GM21515 (cell line): ENCODE measurements around the gene IGSF6.
"Not testable (repeated sequence)": the region's sequence is repeated elsewhere in the genome, so short reads cannot be mapped to it uniquely, and the experiment has no call there.

Experiments
- ATAC-seq: cut with Tn5 transposase; IDR thresholded peaks from one replicate; pipeline ENCODE4 v1.9.1; 2021; ENCODE audit not compliant: unreplicated experiment

The IGSF6 gene

DNA sequence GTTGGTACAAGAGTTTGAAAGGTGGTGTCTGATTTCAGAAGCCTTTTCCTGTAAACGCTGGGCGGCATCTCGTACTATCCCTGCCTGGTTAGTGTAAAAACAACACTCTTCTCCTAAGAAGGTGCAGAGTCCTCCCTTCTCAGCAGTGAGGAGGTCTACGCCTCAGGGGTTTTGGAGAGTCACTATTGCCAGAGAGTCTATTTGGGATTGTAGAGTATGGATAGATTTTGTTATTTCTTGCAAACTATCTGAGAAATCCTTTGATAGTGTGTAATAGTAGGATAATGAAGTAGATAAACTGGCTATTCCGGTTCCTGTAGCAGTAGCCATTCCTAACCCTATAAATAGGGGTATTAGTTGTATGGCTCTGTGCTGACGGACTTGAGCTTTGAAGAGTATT lies 21.5 kb downstream of the IGSF6 start:
- ATAC-seq: not testable (repeated sequence)

DNA sequence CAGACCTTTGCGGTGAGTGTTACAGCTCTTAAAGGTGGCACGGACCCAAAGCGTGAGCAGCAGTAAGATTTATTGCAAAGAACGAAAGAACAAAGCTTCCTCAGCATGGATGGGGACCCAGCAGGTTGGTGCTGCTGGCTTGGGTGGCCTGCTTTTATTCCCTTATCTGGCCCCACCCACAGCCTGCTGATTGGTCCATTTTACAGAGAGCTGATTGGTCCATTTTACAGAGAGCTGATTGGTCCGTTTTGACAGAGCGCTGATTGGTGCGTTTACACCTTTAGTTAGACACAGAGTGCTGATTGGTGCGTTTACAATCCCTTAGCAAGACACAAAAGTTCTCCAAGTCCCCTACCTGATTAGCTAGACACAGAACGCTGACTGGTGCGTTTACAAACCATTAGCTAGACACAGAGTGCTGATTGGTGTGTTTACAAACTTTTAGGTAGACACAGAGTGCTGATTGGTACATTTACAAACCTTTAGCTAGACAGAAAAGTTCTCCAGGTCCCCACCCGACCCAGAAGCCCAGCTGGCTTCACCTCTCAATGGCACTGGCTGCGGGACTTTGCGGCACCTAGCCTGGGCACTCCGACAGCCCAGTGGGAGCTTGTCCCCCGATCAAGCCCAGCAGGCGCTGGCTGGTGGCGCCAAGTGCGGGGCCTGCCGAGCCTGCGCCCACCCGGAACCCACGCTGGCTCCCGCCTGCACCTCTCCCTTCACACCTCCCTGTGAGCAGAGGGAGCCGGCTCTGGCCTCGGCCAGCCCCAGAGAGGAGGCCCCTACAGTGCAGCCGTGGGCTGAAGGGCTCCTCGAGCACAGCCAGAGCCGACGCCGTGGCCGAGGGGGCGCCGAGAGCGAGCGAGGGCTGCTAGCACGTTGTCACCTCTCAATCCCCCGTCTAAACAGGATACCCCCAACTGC lies 22.5 kb downstream of the IGSF6 start:
- ATAC-seq: not testable (repeated sequence)

- ATAC-seq: no peak
These were observed 23.6 kb downstream of the IGSF6 start for GRCh38 chr16:21628772-21629171.

DNA sequence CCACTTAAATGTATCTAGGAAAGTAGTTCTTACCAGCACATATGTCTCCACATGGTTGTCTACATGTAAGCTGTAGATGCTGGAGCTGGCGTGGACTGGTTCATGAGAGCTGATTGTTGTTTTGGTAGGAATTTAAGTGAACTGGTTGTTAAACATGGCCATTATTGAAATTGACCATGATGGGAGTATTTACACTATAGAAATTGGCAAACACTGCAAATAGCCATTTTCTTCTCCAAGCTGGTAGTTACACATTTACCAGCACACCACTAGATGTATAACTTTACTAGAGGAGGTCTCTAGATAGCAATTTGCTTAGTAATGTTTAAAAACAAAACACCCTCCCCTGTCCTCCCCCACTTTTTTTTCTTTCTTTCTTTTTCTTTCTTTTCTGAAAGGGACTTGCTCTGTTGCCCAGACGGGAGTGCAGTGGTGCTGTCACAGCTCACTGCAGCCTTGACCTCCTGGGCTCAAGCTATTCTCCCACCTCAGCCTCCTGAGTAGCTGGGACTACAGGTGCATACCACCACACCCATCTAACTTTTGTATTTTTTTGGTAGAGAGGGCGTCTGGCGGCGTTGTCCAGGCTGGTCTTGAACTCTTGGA lies 24.2 kb downstream of the IGSF6 start:
- ATAC-seq: no peak

GRCh38 chr16:21626659-21627277 lies 25.6 kb downstream of the IGSF6 start:
- ATAC-seq: no peak

- no peak for ATAC-seq
These were observed 27.4 kb downstream of the IGSF6 start for GRCh38 chr16:21625026-21625425.

GRCh38 chr16:21622545-21622944 lies 29.9 kb downstream of the IGSF6 start:
- ATAC-seq: no peak

DNA sequence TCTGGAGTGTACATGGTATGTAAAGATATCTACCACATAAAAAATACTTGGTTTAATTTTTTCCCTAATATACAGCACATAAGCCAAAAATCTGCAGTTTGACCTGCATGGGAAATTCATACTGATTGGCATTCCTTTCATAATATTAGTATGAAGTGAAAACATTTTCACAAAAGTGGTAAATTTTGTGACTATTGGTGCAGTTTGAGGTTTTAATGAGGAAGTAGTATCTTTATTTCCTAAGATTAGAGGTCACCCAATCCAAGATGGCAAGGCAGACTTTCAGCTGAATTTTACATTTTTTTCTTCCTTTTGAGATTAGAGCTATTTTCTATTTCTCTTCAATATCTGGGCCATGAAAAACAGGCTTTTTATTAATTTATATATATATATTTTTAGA lies 31.8 kb downstream of the IGSF6 start:
- no peak for ATAC-seq

DNA sequence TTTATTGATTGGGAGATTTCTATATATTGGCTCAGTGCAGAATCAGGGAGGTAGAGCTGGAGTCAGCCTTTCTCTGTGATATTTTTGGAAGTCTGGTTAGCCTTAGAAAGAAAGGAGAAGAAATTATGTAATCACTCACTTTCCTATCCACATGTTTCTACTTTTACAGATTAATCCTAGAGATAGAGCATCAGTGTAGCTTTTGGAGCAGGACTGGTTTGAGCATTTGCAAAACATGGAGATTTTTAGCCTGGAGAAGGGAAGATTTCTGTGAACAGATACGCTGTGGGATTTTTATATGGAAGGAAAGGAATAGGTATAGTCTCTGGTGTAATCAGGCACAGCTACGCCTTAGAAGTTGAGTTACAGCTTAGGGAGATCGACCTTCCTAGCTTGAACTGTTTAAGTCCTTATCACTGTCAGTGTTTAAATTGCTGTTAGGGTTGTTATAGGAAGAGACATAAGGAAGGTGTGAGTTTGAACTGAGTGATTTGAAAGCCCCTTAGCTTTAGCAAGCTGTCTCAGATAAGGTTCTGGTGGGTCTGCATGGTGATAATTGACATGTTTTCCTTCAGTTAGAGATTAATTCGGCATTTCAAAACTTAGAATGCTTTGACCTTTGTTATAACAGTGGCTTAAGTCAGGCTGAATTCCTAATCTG lies 32.5 kb downstream of the IGSF6 start:
- no peak for ATAC-seq

DNA sequence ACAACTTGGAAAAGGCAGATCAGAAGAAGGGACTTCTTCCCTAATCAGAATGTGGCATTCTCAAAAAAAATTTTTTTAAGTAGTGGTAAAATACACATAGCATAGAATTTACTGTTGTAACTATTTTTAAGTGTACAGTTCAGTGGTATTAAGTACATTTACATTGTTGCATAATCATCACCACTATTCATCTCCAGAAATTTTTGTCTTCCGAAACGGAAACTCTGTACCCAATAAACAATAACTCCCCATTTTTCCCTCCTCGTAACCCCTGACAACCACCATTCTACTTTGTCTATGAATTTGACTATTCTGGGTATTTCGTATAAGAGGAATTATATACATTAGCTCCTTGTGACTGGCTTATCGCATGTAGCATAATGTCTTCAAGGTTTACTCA lies 34.1 kb downstream of the IGSF6 start:
- ATAC-seq: no peak

- ATAC-seq: no peak
These were observed 34.8 kb downstream of the IGSF6 start for GRCh38 chr16:21617607-21618006.

DNA sequence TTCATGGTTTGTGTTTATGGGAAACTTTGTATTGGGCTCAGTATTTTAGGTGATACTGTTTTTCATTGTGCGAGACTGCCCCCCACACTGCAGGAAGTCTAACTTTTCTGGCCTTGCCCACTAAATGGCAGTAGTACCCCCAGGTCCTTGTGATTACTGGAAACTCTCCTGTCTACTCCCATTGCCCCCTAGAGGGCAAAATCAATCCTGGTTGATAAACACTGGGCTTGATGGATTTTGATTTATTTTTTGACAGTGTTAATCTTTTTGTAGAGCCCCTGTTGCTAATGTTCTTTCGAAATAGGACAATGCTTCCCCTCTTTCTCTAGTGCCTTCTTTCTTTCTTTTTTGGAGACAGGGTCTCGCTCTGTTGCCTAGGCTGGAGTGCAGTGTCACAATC lies 37.5 kb downstream of the IGSF6 start:
- ATAC-seq: no peak

GRCh38 chr16:21613781-21614180 lies 38.6 kb downstream of the IGSF6 start:
- no peak for ATAC-seq

DNA sequence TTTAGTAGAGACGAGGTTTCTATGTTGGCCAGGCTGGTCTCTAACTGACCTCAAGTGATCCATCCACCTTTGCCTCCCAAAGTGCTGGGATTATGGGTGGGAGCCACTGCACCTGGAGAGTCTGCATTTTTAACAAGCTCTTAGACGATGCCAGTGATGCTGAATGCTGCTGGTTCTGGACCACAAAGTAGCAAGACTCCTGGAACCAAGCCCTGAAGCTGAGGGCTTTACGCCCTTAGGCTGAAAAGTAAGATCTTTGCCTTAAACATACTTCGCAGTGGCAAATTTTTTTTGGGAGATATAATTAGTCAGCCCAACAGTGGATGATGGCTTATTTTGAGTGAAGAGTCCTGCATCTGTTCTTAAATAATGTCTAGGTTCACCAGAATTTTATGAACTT lies 39.0 kb downstream of the IGSF6 start:
- ATAC-seq: no peak

GRCh38 chr16:21611556-21612384 lies 40.6 kb downstream of the IGSF6 start:
- ATAC-seq: no peak

DNA sequence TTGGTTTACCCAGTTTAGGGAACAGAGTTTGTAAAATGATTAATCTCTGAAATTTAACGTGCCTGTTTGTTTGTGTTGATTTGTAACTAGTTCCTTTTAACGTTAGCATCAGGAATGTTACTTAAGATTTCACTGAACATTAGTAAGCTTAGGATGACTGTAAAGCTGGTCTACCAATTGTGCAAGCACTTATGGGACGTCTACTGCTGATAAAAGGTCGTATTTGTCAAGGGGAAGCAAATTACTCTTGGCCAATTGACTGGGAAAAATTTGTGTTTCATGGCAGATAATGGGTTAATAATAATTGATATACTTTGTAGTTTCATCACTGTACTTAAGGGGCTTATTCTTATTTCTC lies 41.2 kb downstream of the IGSF6 start:
- no peak for ATAC-seq

GRCh38 chr16:21610766-21611165 lies 41.6 kb downstream of the IGSF6 start:
- ATAC-seq: no peak

DNA sequence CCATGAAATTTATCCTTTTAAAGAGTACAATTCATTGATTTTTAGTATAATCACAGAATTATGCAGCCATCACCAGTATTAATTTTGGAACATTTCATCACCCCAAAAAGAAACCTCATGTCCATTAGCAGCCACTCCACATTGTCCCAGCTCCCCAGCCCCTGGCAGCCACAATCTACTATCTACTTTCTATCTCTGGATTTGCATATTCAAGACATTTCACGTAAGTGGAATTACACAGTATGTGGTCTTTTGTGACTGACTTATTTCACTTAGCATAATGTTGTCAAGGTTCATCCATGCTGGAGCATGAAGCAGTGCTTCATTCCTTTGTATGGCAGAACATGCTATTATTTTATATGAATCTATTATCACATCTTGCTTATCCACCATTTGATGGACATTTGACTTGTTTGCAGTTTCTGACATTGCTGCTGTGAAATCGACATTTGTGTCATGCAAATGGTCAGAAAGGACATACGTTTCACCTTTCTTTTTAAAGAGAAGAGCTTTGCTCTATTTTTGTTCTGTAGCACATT lies 42.3 kb downstream of the IGSF6 start:
- ATAC-seq: no peak

DNA sequence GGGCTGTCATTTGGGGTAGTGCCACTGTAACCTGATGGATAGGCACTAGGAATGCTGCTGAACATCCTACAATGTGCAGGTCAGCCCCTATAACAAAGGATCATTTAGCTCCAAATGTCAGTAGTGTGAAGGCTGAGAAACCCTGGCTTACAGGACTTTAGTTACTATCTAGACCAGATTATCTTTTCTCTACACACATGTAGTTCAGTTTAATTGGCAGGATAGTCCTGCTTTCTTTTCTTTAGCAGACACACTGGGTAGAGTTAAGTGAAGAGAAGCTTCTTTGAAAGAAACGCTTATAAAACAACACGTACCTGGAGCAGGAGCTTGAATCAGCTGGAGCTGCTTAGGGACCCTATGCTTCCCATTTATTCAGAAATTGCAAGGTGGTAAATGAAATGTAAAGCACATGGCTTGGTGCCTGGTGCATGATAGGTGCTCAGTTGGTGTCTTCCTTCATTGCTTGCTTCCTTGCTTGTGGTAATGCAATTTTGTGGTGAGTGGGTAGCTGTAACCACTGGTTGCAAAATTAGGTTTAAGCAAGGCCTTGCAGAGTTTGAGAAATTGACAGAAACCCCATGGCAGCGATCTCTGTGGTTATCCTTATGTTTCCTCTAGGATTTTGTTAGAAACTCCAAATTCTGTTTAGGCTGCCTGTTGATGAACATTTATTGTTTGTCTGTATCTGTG lies 43.6 kb downstream of the IGSF6 start:
- ATAC-seq: no peak

DNA sequence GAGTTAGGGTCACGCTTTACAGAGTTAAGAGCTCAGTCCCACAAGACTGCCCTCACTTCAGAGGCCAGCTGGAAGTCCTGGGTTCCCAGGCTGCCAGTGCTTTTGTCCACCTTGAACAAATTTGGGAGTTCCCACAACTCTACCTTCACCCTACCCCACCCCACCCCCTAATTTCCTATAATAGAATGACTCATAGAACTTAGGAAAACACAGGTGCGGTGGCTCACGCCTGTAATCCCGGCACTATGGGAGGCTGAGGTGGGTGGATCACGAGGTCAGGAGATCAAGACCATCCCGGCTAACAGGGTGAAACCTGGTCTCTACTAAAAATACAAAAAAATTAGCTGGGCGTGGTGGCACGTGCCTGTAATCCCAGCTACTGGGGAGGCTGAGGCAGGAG lies 46.6 kb downstream of the IGSF6 start:
- not testable (repeated sequence) for ATAC-seq
